Activated CD4-positive, alpha-beta T cell treated with anti-CD3 and anti-CD28 coated beads, Interleukin-2, amount 50 U/mL, for 4 hours (primary cell): Measurements from ENCODE around the gene MND1.

Source experiments
- DNase-seq, 2 experiments: peaks; one replicate each; pipeline ENCODE4 v3.0.0-alpha.2; 2020

Gene MND1

DNA sequence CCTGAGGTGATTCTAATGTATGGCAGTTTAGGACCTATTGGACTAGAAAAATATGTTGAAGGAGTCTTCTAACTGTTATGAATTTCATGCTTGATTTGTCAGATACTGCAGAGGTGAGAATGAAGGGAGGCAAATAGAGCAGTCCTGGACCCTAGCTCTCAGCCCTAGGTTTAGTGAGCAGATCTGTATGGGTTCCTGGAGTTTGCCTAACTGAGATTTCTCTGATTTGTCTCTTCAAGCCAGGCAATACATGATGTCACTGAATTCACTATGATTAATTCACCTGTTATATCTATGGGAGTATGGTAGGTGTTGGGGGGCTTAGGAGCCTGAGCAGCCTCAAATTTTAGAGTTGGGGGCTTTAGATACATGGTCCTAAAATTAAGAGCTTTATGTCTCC lies 2.6 kb downstream of the MND1 start:
- DNase-seq: no peak

DNA sequence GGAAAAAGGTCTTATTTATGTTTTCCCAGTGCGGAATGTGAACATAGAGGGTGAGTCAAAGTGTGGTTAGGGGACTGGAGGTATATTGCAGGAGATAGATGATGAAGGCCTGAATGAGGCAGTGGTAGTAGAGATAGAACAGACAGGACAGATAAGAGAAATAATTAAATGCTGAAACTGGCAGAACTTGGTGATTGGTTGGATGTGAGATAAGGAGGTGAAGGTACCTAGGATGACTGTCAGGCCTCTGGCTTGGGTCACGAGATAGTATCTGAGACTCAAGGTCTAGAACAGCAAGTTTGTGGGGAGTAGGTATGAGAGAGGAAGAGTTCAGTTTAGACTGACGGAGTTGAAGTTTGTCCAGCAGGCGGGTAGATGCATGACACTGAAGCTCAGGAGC lies 3.5 kb downstream of the MND1 start:
- DNase-seq: no peak

DNA sequence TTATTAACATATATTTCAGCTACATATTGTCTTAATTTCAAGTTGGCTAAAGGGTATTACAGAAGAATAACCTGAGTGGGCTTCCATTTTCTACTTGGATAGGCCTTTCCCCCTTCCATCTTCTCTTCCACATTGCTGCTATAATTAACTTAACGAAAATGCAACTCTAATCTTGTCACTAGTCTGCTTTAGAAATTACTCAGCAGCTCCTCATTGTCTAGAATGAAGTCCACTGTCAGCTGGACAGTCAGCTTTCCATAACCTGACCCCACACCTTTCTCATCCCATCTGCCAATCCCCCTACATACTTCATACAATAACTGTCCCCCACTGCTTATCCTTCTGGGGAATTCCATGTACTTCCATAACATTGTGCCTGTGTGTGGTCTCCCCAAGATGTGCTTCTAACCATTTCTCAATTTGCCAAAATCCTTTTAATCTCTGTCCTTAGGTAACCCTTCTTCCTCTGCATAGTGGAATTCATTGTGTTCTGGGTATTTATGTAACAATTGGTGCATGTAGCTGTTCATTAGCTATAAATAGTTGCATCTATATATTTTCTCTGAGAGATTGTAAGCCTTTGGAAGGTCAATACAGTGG lies 4.8 kb downstream of the MND1 start:
- no peak for DNase-seq

DNA sequence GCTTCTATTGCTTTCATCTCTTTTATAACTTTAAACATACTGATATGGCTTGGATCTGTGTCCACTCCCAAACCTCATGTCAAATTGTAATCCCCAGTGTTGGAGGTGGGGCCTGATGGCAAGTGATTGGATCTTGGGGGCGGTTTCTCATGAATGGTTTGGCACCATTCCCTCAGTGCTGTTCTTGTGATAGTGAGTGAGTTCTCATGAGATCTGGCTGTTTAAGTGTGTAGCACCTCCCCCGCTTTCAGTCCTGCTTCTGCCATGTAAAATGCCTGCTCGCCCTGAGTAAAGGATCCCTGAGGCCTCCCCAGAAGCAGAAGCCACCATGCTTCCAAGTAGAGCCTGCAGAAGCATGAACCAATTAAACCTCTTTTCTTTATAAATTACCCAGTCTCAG lies 17.7 kb downstream of the MND1 start:
- no peak for DNase-seq

DNA sequence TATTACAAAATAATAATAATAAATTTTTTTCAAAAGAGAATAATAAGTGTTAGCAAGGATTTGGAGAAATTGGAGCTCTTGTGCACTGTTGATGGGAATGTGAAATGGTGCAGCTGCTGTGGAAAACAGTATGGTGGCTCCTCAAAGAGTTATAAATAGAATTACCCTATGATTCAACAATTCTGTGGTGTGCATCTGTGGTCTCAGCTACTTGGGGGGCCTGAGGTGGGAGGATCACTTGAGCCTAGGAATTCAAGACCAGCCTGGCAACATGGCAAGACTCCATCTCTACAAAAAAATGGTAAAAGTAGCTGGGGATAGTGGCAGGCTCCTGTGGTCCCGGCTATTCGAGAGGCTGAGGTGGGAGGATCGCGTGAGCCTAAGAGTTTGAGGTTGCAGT lies 19.6 kb downstream of the MND1 start:
- DNase-seq: no peak

- no peak for DNase-seq
Measured at GRCh38 chr4:153365003-153365402, 20.5 kb downstream of the MND1 start.

GRCh38 chr4:153366486-153366885 lies 22.0 kb downstream of the MND1 start:
- no peak for DNase-seq

GRCh38 chr4:153367092-153367491 lies 22.6 kb downstream of the MND1 start:
- DNase-seq: no peak

DNA sequence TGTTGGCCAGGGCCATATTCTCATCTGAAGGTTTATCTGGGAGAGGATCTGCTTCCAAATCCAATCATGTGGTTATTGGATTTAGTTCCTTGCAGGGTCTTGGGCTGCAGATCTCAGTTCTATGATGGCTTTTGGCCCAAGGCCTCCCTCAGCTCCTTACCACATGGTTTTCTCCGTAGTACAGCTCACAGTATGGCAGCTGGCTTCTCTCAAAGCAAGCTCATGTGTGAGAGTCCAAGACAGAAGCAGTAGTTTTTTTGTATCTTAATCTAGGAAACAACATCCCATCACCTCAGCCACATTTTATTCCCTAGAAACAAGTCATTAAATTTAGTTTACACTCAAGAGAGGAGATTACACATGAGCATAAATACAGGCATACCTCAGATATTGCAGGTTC lies 24.5 kb downstream of the MND1 start:
- DNase-seq: no peak

DNA sequence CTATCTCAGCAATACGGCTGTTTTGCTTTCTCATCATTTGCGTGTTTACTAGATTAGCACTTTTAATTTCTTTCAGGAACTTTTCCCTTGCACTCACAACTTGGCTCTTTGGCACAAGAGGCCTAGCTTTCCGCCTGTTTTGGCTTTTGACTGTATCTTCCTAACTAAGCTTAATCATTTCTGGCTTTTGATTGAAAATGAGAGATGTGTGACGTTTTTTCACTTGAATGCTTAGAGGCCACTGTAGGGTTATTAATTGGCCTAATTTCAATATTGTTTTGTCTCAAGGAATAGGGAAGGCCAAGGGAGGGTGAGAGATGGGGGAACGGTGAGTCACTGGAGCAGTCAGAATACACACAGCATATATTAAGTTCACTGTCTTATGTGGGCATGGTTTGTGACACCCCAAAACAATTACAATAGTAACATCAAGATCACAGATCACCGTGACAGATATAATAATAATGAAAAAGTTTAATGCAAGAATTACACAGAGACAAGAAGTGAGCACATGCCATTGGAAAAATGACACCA lies 27.3 kb downstream of the MND1 start:
- DNase-seq: no peak

DNA sequence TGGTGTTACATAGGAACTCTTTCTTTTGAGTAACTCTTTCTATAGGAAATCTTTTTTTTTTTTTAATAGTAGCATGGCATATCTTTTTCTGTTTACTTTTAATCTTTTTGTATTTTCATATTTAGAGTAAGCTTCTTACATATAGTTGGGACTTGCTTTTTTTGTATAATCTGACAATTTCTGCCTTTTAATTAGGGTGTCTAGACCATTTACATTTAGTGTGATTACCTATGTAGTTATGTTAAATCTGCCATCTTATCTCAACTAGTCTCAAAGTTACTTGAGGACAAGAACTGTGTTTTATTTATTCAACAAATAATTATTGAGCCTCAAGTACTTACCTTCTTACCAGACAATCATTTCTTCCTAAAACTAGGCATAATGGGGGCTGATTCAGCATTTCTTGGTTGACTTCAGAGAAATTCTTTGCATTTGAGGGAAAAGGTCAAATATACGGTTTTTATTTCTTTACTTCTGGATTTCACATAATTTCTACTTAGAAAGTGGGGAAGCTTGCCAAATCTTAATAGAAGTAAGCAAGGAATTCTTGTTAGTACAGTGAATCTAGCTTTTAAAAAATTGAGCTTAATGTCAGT lies 28.6 kb downstream of the MND1 start:
- no peak for DNase-seq

GRCh38 chr4:153374442-153374841 lies 30.0 kb downstream of the MND1 start:
- DNase-seq: no peak

DNA sequence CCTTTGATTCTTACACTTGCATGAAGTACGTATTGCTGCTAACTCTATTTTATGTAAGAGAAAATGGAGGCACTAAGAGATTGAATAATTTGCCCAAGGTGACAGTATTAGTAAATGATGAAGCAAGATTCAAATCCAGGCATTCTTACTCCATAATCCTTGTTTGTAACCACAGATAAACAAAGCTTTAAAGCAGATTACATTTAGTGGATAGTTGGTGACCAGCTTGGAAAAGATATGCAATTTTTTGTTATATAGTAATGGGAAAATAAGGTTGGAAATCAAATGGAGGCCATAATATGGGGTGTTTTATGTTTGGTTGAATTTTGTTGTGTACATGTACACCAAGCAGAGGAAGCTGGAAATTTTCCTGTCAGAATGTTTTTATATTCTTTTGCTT lies 30.8 kb downstream of the MND1 start:
- DNase-seq: no peak

DNA sequence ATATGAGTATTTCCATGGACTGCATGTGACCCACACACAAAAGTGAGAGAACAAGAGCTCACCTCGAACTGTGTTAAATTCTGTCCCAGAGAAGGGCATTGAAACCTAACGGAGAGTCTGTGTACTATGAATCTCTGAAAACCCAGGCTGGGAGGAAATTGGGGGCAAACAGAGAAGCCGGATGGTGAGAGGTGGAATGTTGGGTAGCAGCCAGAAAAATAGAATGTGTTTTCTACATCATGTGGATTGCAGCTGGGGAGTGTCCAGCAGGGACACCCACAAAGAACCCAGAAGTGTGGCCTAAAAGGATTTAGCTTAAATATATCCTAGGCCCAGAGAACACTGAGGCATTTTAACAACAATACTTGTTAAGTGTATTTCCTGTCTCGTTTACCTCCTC lies 38.6 kb downstream of the MND1 start:
- DNase-seq: no peak

GRCh38 chr4:153384160-153384559 lies 39.7 kb downstream of the MND1 start:
- no peak for DNase-seq

DNA sequence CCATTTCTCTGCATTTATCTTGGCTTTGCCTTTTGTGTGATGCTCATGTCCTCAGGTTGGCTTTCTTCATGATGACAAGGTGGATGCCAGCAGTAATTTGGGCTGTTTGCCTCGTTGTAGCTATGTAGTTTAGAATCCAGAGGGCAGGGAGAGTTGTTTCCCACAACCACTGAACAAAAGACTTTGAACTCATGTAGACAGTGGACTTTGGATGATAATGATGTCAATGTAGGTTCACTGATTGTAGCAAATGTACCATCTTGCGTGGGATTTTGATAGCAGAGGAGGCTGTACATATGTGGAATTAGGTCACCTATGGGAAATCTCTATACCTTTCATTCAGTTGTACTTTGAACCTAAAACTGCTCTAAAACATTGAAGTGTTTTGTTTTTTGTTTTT lies 41.3 kb downstream of the MND1 start:
- DNase-seq: no peak

- no peak for DNase-seq
Measured at GRCh38 chr4:153387981-153388380, 43.5 kb downstream of the MND1 start.

GRCh38 chr4:153393397-153393796 lies 48.9 kb downstream of the MND1 start:
- DNase-seq: no peak

- no peak for DNase-seq
Measured at GRCh38 chr4:153394945-153395344, 50.5 kb downstream of the MND1 start.

GRCh38 chr4:153398713-153399112 lies 54.2 kb downstream of the MND1 start:
- no peak for DNase-seq

DNA sequence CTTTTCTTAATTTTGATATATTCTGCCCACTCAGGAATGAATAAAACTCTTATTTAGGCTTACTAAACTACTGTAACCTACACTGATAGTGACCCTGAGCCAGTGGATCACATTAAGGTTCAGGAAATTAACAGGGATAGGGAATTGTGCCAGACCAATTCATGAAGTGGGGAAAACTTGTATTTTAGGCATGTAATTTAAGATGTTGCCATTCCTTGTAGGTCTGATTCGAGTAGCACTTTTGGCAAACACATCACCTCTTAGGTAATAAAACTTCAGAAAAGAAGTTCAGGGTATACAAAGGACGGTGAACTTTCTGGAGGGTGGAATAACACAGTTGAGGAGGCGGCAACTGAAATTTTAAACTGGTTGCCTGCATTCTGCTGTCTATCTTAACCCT lies 54.9 kb downstream of the MND1 start:
- DNase-seq: no peak

GRCh38 chr4:153401501-153401900 lies 57.0 kb downstream of the MND1 start:
- DNase-seq: no peak

GRCh38 chr4:153402366-153402765 lies 57.9 kb downstream of the MND1 start:
- no peak for DNase-seq

DNA sequence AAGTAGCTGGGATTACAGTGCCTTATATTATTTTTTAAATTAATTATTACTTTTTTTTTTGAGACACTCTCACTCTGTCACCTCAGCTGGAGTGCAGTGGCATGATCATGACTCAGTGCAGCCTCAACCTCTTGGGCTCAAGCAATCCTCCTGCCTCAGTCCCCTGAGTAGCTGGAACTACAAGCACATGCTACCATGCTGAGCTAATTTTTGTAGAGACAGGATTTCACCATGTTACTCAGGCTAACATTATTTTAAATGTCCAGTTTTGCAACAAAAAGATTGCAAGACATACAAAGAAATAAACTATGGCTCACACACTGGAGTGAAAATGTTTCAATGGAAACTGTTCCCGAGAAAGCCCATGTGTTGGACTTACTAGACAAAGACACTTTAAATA lies 59.2 kb downstream of the MND1 start:
- no peak for DNase-seq

- DNase-seq: no peak
Measured at GRCh38 chr4:153407906-153408305, 63.4 kb downstream of the MND1 start.
